ENCODE results near the gene MRFAP1. TPM values are rescaled to one million over a fixed set of nuclear protein-coding genes. Genes with fewer than 3 reads are reported as not detected.

MRFAP1 gene
- polyA plus RNA-seq, 4 donors = 226 to 324 (median 276) TPM

GRCh38 chr4:6633091-6633906 lies 7.2 kb upstream of the MRFAP1 start:
- Histone ChIP-seq H3K27me3 (ENCODE audit: control insufficient read depth in 3 of 3, insufficient read depth in 3 of 3, low read length in 3 of 3) (no peaks in the 10 kb centered on the region), H3K4me3 (ENCODE audit: low read depth in 1 of 3, low read length in 3 of 3) (no peak overlapping the region), H3K36me3 (ENCODE audit: control insufficient read depth in 3 of 3, insufficient read depth in 2 of 3, low read depth in 1 of 3, low read length in 3 of 3) (no peaks in the 10 kb centered on the region), H3K9me3 (ENCODE audit: control insufficient read depth in 2 of 2, insufficient read depth in 1 of 2, low read depth in 1 of 2, low read length in 1 of 2) (no peaks in the 10 kb centered on the region), H3K4me1 (ENCODE audit: control insufficient read depth in 3 of 3, insufficient read depth in 2 of 3, low read depth in 1 of 3, low read length in 2 of 3) (no peaks in the 10 kb centered on the region), H3K27ac (ENCODE audit: low read depth in 1 of 3, low read length in 2 of 3) (no peak overlapping the region)
- FAIRE-seq (no peak), DNase-seq (no peak)
- 81 to 89% (median 83%) methylated on average over 10 of the region's 10 CpGs for WGBS, 3 donors

GRCh38 chr4:6634746-6635145 lies 5.7 kb upstream of the MRFAP1 start:
- Histone ChIP-seq H3K4me1 (ENCODE audit: control insufficient read depth in 3 of 3, insufficient read depth in 2 of 3, low read depth in 1 of 3, low read length in 2 of 3) (no peaks in the 10 kb centered on the region), H3K36me3 (ENCODE audit: control insufficient read depth in 3 of 3, insufficient read depth in 2 of 3, low read depth in 1 of 3, low read length in 3 of 3) (no peaks in the 10 kb centered on the region), H3K9me3 (ENCODE audit: control insufficient read depth in 2 of 2, insufficient read depth in 1 of 2, low read depth in 1 of 2, low read length in 1 of 2) (no peaks in the 10 kb centered on the region), H3K27me3 (ENCODE audit: control insufficient read depth in 3 of 3, insufficient read depth in 3 of 3, low read length in 3 of 3) (no peaks in the 10 kb centered on the region), H3K27ac (ENCODE audit: low read depth in 1 of 3, low read length in 2 of 3) (no peak overlapping the region), H3K4me3 (ENCODE audit: low read depth in 1 of 3, low read length in 3 of 3) (no peak overlapping the region)
- WGBS, 3 donors = 92 to 93% (median 93%) methylated on average over 9 of the region's 9 CpGs
- DNase-seq = no peak
- FAIRE-seq = no peak

- no peak overlapping the region for H3K27ac ChIP-seq (ENCODE audit: low read depth in 1 of 3, low read length in 2 of 3)
- peaks cover 4 to 11% (median 8%) of the 10 kb centered on the region in 3 donors for H3K36me3 ChIP-seq (ENCODE audit: control insufficient read depth in 3 of 3, insufficient read depth in 2 of 3, low read depth in 1 of 3, low read length in 3 of 3)
- no peaks in the 10 kb centered on the region for H3K9me3 ChIP-seq (ENCODE audit: control insufficient read depth in 2 of 2, insufficient read depth in 1 of 2, low read depth in 1 of 2, low read length in 1 of 2)
- FAIRE-seq = no peak
- H3K4me1 ChIP-seq (ENCODE audit: control insufficient read depth in 3 of 3, insufficient read depth in 2 of 3, low read depth in 1 of 3, low read length in 2 of 3) = peaks cover 5 to 10% (median 9%) of the 10 kb centered on the region in 3 donors
- 93 to 96% (median 95%) methylated on average over 14 of the region's 14 CpGs for whole genome bisulfite sequencing, 3 donors
- no peak overlapping the region for H3K4me3 ChIP-seq (ENCODE audit: low read depth in 1 of 3, low read length in 3 of 3)
- no peak for DNase-seq
- H3K27me3 ChIP-seq (ENCODE audit: control insufficient read depth in 3 of 3, insufficient read depth in 3 of 3, low read length in 3 of 3) = no peaks in the 10 kb centered on the region
These were observed 1.3 kb upstream of the MRFAP1 start for GRCh38 chr4:6639137-6639680.

- FAIRE-seq (no peak), DNase-seq (peak; percentile 60 to 79)
- Histone ChIP-seq H3K4me1 (ENCODE audit: control insufficient read depth in 3 of 3, insufficient read depth in 2 of 3, low read depth in 1 of 3, low read length in 2 of 3) (peaks cover 5 to 10% (median 9%) of the 10 kb centered on the region in 3 donors), H3K4me3 (ENCODE audit: low read depth in 1 of 3, low read length in 3 of 3) (peak overlapping the region; percentile 80 to 89 (median 84)), H3K27me3 (ENCODE audit: control insufficient read depth in 3 of 3, insufficient read depth in 3 of 3, low read length in 3 of 3) (no peaks in the 10 kb centered on the region), H3K36me3 (ENCODE audit: control insufficient read depth in 3 of 3, insufficient read depth in 2 of 3, low read depth in 1 of 3, low read length in 3 of 3) (peaks cover 4 to 11% (median 8%) of the 10 kb centered on the region in 3 donors), H3K9me3 (ENCODE audit: control insufficient read depth in 2 of 2, insufficient read depth in 1 of 2, low read depth in 1 of 2, low read length in 1 of 2) (no peaks in the 10 kb centered on the region), H3K27ac (ENCODE audit: low read depth in 1 of 3, low read length in 2 of 3) (peak overlapping the region; percentile 89 to 97 (median 97))
- WGBS, 3 donors = 0 to 1% (median 1%) methylated on average over 50 of the region's 50 CpGs
These were observed 882 bp downstream of the MRFAP1 start for GRCh38 chr4:6641164-6641970.

GRCh38 chr4:6641971-6642320 lies 1.5 kb downstream of the MRFAP1 start:
- Histone ChIP-seq H3K27ac (ENCODE audit: low read depth in 1 of 3, low read length in 2 of 3) (peak overlapping the region in 2 of 3 donors; percentile 97), H3K9me3 (ENCODE audit: control insufficient read depth in 2 of 2, insufficient read depth in 1 of 2, low read depth in 1 of 2, low read length in 1 of 2) (no peaks in the 10 kb centered on the region), H3K4me1 (ENCODE audit: control insufficient read depth in 3 of 3, insufficient read depth in 2 of 3, low read depth in 1 of 3, low read length in 2 of 3) (peaks cover 5 to 10% (median 9%) of the 10 kb centered on the region in 3 donors), H3K4me3 (ENCODE audit: low read depth in 1 of 3, low read length in 3 of 3) (peak overlapping the region in 2 of 3 donors; percentile 84 to 89), H3K36me3 (ENCODE audit: control insufficient read depth in 3 of 3, insufficient read depth in 2 of 3, low read depth in 1 of 3, low read length in 3 of 3) (peaks cover 4 to 11% (median 8%) of the 10 kb centered on the region in 3 donors), H3K27me3 (ENCODE audit: control insufficient read depth in 3 of 3, insufficient read depth in 3 of 3, low read length in 3 of 3) (no peaks in the 10 kb centered on the region)
- 20 to 46% (median 40%) methylated on average over 5 of the region's 5 CpGs for WGBS, 3 donors
- DNase-seq (peak in 1 of 2 donors; percentile 10), FAIRE-seq (no peak)

GRCh38 chr4:6643141-6643847 lies 2.8 kb downstream of the MRFAP1 start:
- Histone ChIP-seq H3K27ac (ENCODE audit: low read depth in 1 of 3, low read length in 2 of 3) (no peak overlapping the region), H3K4me3 (ENCODE audit: low read depth in 1 of 3, low read length in 3 of 3) (no peak overlapping the region), H3K27me3 (ENCODE audit: control insufficient read depth in 3 of 3, insufficient read depth in 3 of 3, low read length in 3 of 3) (no peaks in the 10 kb centered on the region), H3K9me3 (ENCODE audit: control insufficient read depth in 2 of 2, insufficient read depth in 1 of 2, low read depth in 1 of 2, low read length in 1 of 2) (no peaks in the 10 kb centered on the region), H3K4me1 (ENCODE audit: control insufficient read depth in 3 of 3, insufficient read depth in 2 of 3, low read depth in 1 of 3, low read length in 2 of 3) (peaks cover 5 to 10% (median 9%) of the 10 kb centered on the region in 3 donors), H3K36me3 (ENCODE audit: control insufficient read depth in 3 of 3, insufficient read depth in 2 of 3, low read depth in 1 of 3, low read length in 3 of 3) (peaks cover 4 to 11% (median 8%) of the 10 kb centered on the region in 3 donors)
- DNase-seq = no peak
- WGBS, 3 donors = 83 to 88% (median 84%) methylated on average over 8 of the region's 8 CpGs
- no peak for FAIRE-seq

GRCh38 chr4:6644792-6645530 lies 4.5 kb downstream of the MRFAP1 start:
- H3K4me1 ChIP-seq (ENCODE audit: control insufficient read depth in 3 of 3, insufficient read depth in 2 of 3, low read depth in 1 of 3, low read length in 2 of 3) = peaks cover 5 to 10% (median 9%) of the 10 kb centered on the region in 3 donors
- H3K4me3 ChIP-seq (ENCODE audit: low read depth in 1 of 3, low read length in 3 of 3) = no peak overlapping the region
- H3K27ac ChIP-seq (ENCODE audit: low read depth in 1 of 3, low read length in 2 of 3) = no peak overlapping the region
- H3K27me3 ChIP-seq (ENCODE audit: control insufficient read depth in 3 of 3, insufficient read depth in 3 of 3, low read length in 3 of 3) = no peaks in the 10 kb centered on the region
- 70 to 74% (median 71%) methylated on average over 5 of the region's 5 CpGs for WGBS, 3 donors
- H3K9me3 ChIP-seq (ENCODE audit: control insufficient read depth in 2 of 2, insufficient read depth in 1 of 2, low read depth in 1 of 2, low read length in 1 of 2) = no peaks in the 10 kb centered on the region
- FAIRE-seq (no peak), DNase-seq (no peak)
- peaks cover 4 to 11% (median 8%) of the 10 kb centered on the region in 3 donors for H3K36me3 ChIP-seq (ENCODE audit: control insufficient read depth in 3 of 3, insufficient read depth in 2 of 3, low read depth in 1 of 3, low read length in 3 of 3)
